HEK293 (cell line): Measurements from ENCODE around the gene ARNT2.

Experiments used
- RBAK ChIP-seq: fragments of 450-650 bp; formaldehyde crosslinking; IDR thresholded peaks from 2 replicates; pipeline ENCODE4 v1.5.1; 2016; ENCODE audit warnings: missing biosample characterization, missing genetic modification characterization
- ZNF239 ChIP-seq: fragments of 450-650 bp; formaldehyde crosslinking; IDR thresholded peaks from 2 replicates; pipeline ENCODE4 v1.5.1; 2016; ENCODE audit warnings: missing biosample characterization, missing genetic modification characterization
- ZNF416 ChIP-seq: fragments of 450-650 bp; formaldehyde crosslinking; IDR thresholded peaks from 2 replicates; pipeline ENCODE4 v1.5.1; 2016; ENCODE audit warnings: missing biosample characterization, missing genetic modification characterization
- ZNF426 ChIP-seq: fragments of 450-650 bp; formaldehyde crosslinking; IDR thresholded peaks from 2 replicates; pipeline ENCODE4 v1.5.1; 2017; ENCODE audit warnings: missing biosample characterization, missing genetic modification characterization, mild to moderate bottlenecking, inconsistent platforms, moderate library complexity

- TF ChIP-seq ZNF426 (no peak), RBAK (no peak), ZNF416 (tag by site-specific recombination) (no peak), ZNF239 (no peak)
Observed at GRCh38 chr15:80429964-80430363, 25.8 kb downstream of the ARNT2 start.
